PFSK-1 (cell line): Measurements from ENCODE around the gene SVIP.

Experiments used
- SIN3A ChIP-seq: IDR thresholded peaks from 2 replicates; pipeline ENCODE4 v1.6.1; 2012; ENCODE audit warnings: mild to moderate bottlenecking, low read length, moderate library complexity, borderline replicate concordance; ENCODE audit not compliant: insufficient read depth
- TAF1 ChIP-seq: IDR thresholded peaks from 2 replicates; pipeline ENCODE4 v1.6.1; 2012; ENCODE audit warnings: low read length, control low read depth, borderline replicate concordance; ENCODE audit not compliant: insufficient read depth

DNA sequence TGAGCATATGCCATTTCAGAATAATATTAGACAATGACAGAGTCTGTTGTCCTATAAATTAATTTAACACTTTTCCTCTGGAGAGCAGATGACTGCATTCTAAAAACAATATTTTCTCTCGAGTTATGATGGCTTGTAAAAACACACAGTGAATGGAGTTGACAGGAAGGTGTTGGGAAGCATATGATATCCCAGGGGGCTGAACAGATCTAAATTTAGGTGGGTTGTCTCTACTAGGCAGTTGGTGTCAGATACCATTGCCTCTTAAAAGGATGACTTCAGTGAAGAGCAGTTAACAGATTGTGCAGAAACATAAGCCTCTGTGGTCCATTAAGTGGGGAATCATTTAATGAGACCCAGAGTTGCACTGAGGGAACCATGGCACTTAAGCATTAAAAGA, 30.7 kb downstream of the SVIP start:
- no peak for TF ChIP-seq SIN3A
- TF ChIP-seq TAF1, result no peak
